ENCODE measurements around the gene PTH1R.

PTH1R gene

GRCh38 chr3:46942076-46942475 lies 64.6 kb downstream of the PTH1R start:
- no peak for DNase-seq (ENCODE audit: low read depth)
- no peak for TF ChIP-seq CTCF (conservative IDR thresholded peaks at IDR 0.05; ENCODE audit: low read depth, low read length)
- H3K4me3 ChIP-seq (ENCODE audit: low read depth, low read length) = no peak overlapping the region

DNA sequence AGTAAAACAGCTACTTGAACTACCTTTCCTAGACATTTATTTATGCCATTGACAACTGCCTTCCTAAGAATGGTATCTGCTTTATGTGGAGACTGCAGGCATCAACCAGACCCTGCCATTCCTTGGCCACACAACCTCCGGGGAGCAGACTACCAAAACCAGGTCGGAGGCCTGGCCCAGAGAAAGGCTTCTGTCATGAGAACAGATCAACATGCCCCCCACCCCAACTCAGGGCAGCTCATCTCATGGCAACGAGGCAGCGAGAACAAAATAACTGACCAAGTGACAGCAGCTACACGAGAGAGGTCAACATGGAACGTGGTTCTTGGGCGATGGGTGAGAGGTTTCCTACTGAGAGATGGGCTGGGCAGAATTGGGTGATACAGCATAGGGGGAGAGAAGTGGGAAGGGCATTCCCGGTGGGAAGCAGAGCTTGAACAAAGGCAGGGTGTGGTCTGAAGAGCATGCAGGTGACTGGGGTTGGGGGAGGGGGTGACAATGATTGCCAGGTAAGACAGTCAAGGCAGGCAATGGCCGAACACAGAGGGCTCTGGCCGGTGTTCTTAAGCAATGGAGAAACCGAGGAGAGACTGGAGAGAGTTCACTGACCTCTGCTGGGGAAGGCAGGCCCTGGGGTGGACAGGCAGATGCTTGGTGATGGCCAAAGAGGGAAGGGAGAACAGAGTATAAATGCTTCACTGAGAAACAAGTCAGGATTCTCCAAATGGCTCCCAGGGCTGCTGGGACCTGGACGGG lies 65.1 kb downstream of the PTH1R start:
- DNase-seq (ENCODE audit: low read depth) = no peak
- H3K4me3 ChIP-seq (ENCODE audit: low read depth, low read length) = no peak overlapping the region
- TF ChIP-seq CTCF (conservative IDR thresholded peaks at IDR 0.05; ENCODE audit: low read depth, low read length) = no peak

GRCh38 chr3:46943237-46944187 lies 66.0 kb downstream of the PTH1R start:
- no peak for DNase-seq (ENCODE audit: low read depth)
- no peak overlapping the region for H3K4me3 ChIP-seq (ENCODE audit: low read depth, low read length)

GRCh38 chr3:46944191-46944590 lies 66.7 kb downstream of the PTH1R start:
- TF ChIP-seq CTCF (conservative IDR thresholded peaks at IDR 0.05; ENCODE audit: low read depth, low read length) = no peak
- no peak overlapping the region for H3K4me3 ChIP-seq (ENCODE audit: low read depth, low read length)
- DNase-seq (ENCODE audit: low read depth) = no peak

More at GRCh38 chr3:46943237-46944187, 66.0 kb downstream of the PTH1R start:
- TF ChIP-seq CTCF (conservative IDR thresholded peaks at IDR 0.05; ENCODE audit: low read depth, low read length) = no peak

GRCh38 chr3:46946416-46946815 lies 68.9 kb downstream of the PTH1R start:
- no peak for TF ChIP-seq CTCF (conservative IDR thresholded peaks at IDR 0.05; ENCODE audit: low read depth, low read length)

GRCh38 chr3:46946856-46947545 lies 69.5 kb downstream of the PTH1R start:
- no peak for TF ChIP-seq CTCF (conservative IDR thresholded peaks at IDR 0.05; ENCODE audit: low read depth, low read length)
- H3K4me3 ChIP-seq (ENCODE audit: low read depth, low read length) = no peak overlapping the region
- peak; percentile 44 for DNase-seq (ENCODE audit: low read depth)

More at GRCh38 chr3:46946416-46946815, 68.9 kb downstream of the PTH1R start:
- no peak overlapping the region for H3K4me3 ChIP-seq (ENCODE audit: low read depth, low read length)
- no peak for DNase-seq (ENCODE audit: low read depth)

Measured in choroid plexus epithelial cell (primary cell).